OCI-LY3 (cell line): ENCODE results near the gene PRSS8.

Experiments used
- CTCF ChIP-seq: fragments of 200-600, 300-600 bp; sonication (generic); IDR thresholded peaks from 2 replicates; pipeline ENCODE4 v1.5.1; 2014; ENCODE audit warnings: antibody characterized with exemption, low read length, low read depth
- EZH2phosphoT487 ChIP-seq: fragments of 200-600 bp; shearing (Covaris generic); IDR thresholded peaks from 2 replicates; pipeline ENCODE4 v1.6.1; 2018; ENCODE audit warnings: antibody characterized with exemption, mixed run types, low read depth

GRCh38 chr16:31094424-31095120 is 41.0 kb downstream of the PRSS8 start, which contains the start of gene VKORC1:
- TF ChIP-seq CTCF (no peak), EZH2phosphoT487 (no peak)
